Measurements from ENCODE around the gene CCR6.
A peak's percentile ranks its signal among the peaks of the same experiment; 100 is the strongest.
"Not testable (repeated sequence)": the region's sequence is repeated elsewhere in the genome, so short reads cannot be mapped to it uniquely, and the experiment has no call there.

Gene CCR6

GRCh38 chr6:167141667-167142432 is 19.0 kb downstream of the CCR6 start:
- no peak for DNase-seq (ENCODE audit: low spot score)

DNA sequence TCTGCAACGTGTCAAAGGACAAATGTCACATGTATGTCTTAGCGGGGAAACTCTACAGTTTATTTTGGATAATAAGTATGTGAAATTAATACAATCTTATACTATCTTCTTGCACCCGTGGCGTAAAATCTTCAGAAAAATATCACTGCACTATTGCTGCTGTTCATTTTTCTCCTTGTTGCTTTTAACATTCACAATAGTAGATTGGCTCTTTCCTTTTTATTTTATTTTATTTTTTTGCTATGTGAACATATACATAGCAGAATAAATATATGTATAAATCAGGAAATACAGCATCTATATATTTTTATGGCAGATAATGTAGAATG is 19.5 kb downstream of the CCR6 start:
- no peak for DNase-seq (ENCODE audit: low spot score)

GRCh38 chr6:167143041-167143440 is 20.1 kb downstream of the CCR6 start:
- no peak for DNase-seq (ENCODE audit: low spot score)

- DNase-seq (ENCODE audit: low spot score) = no peak
These were observed 22.6 kb downstream of the CCR6 start for GRCh38 chr6:167145461-167145860.

DNA sequence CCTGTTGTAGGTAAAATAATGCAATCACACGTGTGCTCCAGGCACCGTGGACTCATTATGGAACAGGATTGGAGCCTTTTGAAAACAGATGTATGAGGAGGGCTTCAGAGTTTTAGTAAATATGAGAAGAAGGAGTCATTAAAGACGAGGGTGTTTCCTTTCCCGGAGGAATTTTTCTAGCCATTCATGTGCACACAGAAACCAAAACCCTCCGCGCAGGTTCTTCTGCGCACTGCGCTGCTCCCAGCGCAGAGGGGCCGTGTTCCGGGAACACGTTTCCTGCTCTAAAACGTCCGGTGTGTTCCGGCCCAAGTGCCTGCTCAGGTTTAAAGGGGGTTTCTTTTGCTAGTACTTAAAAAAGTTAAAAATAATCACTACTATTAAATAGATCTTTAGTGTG is 23.2 kb downstream of the CCR6 start:
- DNase-seq (ENCODE audit: low spot score) = no peak

GRCh38 chr6:167146977-167147376 is 24.1 kb downstream of the CCR6 start:
- no peak for DNase-seq (ENCODE audit: low spot score)

- DNase-seq (ENCODE audit: low spot score) = no peak
These were observed 25.1 kb downstream of the CCR6 start for GRCh38 chr6:167148021-167148420.

- no peak for DNase-seq (ENCODE audit: low spot score)
These were observed 26.1 kb downstream of the CCR6 start for GRCh38 chr6:167148997-167149396.

- peak; percentile 53 for DNase-seq (ENCODE audit: low spot score)
These were observed 28.1 kb downstream of the CCR6 start for GRCh38 chr6:167150941-167151549.

DNA sequence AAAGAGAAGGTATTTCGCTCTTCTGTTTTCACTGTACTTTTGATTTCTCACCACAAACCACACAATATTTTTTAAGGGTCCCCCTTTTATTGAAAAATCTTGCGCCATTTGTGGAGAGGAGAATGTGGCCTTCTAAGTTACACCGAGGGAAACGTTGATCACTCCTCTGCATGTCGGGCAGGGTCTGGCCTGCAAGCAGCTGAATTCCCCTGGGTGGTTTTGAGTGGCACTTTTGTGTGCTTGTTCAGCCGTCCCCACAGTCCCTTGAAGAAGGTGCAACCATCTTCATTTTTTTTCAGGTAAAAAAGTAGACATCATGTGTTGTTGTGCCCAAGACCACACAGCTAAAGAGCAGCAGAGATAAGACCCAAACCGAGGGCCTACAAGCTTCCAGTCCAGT is 28.8 kb downstream of the CCR6 start:
- peak; percentile 24 for DNase-seq (ENCODE audit: low spot score)

- DNase-seq (ENCODE audit: low spot score) = peak; percentile 52
These were observed 30.0 kb downstream of the CCR6 start for GRCh38 chr6:167152862-167153261.

GRCh38 chr6:167153521-167153959 is 30.6 kb downstream of the CCR6 start:
- peak; percentile 53 for DNase-seq (ENCODE audit: low spot score)

DNA sequence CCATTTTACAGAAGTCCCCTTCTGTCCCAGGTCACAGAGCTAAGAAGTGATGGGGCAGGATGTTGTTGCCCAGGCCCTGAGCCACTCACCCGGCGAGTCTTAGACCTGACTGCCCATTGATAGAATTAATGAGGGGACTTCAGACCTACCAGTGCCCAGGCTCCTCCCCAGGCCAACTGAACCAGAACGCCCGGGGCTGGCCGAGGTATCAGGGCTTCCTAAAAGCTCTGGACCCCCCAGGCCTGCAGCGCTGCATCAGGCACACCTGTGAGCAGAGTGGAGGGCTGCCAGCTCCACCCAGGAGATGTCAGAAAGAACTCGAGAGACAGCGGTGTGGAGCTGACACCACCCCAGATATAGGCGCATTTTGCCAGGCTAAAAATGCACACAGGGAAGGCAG is 31.4 kb downstream of the CCR6 start:
- DNase-seq (ENCODE audit: low spot score) = no peak

DNA sequence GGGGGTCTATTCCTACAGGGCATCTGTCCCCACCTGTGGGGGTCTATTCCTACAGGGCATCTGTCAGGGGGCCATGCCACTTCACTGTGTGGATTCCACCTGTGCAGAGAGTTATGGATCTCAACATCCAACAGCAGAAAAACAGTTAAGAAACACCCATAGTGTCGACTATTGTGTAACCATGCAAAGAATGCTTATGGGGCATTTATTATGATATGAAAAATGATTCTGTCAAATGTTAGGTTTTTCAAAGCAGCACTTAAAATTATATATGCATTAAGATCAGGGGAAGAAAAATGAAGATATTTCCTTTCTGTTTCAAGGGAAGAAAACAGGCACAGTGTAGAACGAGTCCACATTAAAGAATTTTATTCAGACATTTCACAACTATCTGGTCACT is 32.0 kb downstream of the CCR6 start:
- no peak for DNase-seq (ENCODE audit: low spot score)

DNA sequence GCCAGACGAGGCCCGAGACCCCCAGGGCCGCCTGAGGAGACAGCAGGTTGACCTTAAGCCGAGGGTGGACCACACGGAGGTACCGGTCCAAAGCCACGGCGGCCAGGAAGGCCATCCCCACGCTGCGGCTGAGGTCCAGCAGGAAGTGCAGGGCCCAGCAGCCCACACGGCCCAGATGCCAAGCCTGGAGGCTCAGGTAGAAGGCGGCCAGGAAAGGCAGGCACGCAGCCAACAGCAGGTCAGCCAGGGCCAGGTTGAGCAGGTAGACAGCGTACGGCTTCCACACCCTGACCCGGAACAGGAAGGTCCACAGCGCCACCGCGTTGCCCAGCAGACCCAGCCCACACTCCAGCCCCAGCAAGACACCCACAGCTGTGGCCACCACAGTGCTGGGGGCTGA is 34.5 kb downstream of the CCR6 start:
- DNase-seq (ENCODE audit: low spot score) = no peak

DNA sequence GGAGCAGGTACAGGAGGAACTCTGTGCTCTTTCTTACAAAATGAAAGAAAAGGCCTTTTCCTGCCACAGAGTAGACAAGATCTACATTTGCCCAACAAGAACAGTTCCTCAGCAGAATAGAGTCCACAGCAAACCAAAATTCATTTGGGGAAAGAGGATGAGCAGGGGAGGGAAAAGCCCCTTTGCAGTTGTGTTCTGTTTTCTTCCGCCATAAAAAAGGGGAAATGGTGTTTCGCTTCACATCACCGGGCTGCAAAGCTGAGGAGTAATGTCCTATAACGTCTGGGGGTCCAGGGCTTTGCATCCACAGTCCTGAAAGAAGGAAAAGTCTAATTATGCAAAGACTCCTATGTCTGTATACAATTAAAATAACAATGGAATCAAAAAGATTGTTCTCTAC is 35.0 kb downstream of the CCR6 start, which contains the start of gene GPR31:
Gene GPR31, minus strand, starts transcription at position 118 of the 400 bp plus-strand sequence. CDS start 149 bp downstream, outside the sequence.
- DNase-seq (ENCODE audit: low spot score) = peak; percentile 38

GRCh38 chr6:167161851-167162467 is 39.1 kb downstream of the CCR6 start:
- no peak for DNase-seq (ENCODE audit: low spot score)

- DNase-seq (ENCODE audit: low spot score) = no peak
These were observed 39.7 kb downstream of the CCR6 start for GRCh38 chr6:167162591-167162990.

GRCh38 chr6:167163476-167164011 is 40.6 kb downstream of the CCR6 start:
- DNase-seq (ENCODE audit: low spot score) = no peak

DNA sequence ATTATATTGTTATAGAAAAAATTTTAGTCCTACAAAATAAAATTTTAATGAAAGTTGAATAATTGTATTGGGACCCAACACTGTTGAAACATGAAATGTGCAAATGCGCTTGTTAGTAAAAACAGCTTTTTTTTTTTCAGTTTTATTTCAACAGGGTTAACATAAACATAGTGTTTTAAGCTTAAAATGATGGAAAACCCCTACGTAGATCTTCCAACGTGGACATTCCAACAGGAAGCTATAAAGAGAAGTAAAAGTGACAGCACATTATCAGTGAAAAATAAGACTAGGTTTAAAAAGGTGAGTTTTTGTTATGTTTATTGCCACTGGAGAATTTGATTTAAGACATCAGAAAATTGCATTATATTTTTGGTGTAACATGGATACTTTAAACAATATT is 41.4 kb downstream of the CCR6 start:
- DNase-seq (ENCODE audit: low spot score) = no peak

- no peak for DNase-seq (ENCODE audit: low spot score)
These were observed 43.1 kb downstream of the CCR6 start for GRCh38 chr6:167165858-167166471.

DNA sequence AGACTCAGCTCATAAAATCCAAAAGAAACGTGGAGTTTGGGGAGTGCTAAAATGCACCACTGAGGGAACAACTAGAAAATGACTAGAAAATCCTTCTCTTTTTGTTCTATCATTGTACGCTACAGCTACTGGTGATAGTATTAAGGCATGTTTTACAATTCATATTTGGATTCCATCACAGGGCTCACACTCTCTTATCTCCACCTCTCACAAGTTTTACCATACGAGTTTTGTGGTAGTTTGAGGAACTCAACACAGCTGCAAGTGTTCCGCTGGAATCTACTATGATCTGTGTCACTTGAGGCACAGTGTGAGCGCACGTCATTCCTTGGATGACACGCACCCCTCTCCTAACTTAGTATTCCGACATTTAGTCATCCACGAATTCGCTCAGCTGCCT is 44.8 kb downstream of the CCR6 start:
- not testable (repeated sequence) for DNase-seq (ENCODE audit: low spot score)

DNA sequence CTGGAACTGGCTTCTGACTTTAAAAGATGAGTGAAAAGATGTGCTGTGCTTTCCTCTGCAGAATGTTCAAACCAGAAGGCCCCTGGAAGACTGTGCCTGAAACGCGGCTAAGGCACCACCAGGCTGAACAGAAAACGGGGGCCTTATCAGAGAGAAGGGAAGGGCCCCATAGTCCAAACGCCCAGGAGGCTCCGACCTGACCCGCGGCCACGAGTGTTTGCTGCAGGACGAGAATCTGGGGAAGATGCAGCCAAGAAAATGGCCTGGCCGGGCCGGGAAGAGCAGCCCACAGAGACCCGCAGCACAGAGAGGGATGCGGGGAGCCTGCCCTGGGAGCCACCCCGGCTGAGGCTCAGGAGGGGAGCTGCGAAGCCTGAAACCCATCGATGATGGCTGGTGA is 45.4 kb downstream of the CCR6 start:
- not testable (repeated sequence) for DNase-seq (ENCODE audit: low spot score)
